GM18526 (cell line): ENCODE data around the gene WWOX.

ENCODE experiments used
- POLR2A ChIP-seq: IDR thresholded peaks from 3 replicates; pipeline ENCODE4 v1.6.1; 2011; ENCODE audit not compliant: insufficient read length; ENCODE audit errors: extremely low read depth

Gene WWOX

GRCh38 chr16:78584213-78584860, 484.9 kb downstream of the WWOX start:
- TF ChIP-seq POLR2A, result no peak

- no peak for TF ChIP-seq POLR2A
These were observed 485.5 kb downstream of the WWOX start for GRCh38 chr16:78584991-78585390.

- no peak for TF ChIP-seq POLR2A
These were observed 489.9 kb downstream of the WWOX start for GRCh38 chr16:78589331-78589730.

DNA sequence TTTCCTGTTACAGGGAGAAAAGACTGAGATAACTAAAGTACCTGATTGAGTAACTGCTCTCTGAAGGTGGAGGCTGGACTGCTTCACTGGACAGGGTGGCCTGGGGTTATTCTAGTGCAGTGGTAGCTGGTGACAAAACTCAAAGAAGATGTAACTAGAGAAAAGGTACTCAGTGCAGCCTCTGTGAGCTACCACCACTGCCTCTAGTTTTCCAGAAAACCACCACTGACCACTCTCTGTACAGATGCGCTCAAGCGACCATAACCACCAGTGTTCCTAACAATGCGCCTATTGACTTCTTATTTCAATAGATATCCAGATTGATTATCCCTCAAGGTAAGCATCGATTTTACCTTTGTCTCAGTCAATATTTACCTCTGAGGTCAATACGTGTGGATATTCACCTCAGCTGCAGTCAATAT, 492.2 kb downstream of the WWOX start:
- TF ChIP-seq POLR2A, result no peak

GRCh38 chr16:78592111-78592510, 492.7 kb downstream of the WWOX start:
- no peak for TF ChIP-seq POLR2A

DNA sequence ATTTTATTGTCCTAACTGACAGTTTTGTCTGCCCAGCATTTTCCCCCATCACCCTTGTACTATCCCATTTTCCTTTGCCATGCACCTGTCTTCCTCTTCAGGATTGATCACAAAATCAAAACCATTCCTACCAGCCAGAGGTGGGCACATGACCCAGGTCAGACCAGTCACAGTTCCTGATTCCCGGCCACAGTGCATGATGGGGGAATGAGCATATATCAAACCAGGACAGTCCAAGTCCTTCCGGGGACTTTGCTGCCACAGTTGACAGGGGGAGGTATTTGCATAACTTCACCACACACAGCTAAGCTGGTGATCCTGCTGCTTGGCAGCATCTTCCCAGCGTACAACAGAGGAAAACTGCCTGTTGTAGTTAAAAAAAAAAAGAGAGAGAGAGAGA, 493.9 kb downstream of the WWOX start:
- TF ChIP-seq POLR2A, result no peak

GRCh38 chr16:78594191-78594590, 494.7 kb downstream of the WWOX start:
- TF ChIP-seq POLR2A, result no peak

DNA sequence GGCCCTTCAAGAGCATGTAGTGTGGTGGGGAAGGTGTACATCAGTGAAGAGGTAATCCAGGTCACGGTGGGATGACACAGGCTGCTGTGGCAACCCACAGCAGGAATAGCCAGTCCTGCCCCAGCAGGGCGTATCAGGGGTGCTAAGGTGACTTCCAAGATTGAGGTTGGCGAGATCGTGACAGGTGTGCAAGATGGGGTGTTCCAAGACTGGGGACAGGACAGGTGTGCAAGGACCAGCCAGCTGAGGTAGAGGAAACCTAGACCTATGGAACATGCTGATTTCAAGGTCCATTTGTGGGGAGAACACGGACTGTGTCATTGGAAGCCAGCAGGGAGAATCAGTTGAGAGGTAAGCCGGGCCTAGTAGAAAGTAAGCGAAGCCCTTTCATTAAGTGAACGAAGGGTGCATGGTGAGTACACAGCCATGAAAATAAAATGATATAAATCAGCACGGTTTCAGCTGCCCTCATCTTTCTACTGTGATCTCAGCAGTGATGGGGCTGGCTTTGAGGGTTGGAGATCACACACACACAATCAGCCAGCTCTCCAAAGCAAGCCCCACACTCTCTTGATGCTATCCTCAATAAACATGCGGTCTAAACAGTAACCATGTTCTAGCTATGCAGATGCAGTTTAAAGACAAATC, 497.0 kb downstream of the WWOX start:
- no peak for TF ChIP-seq POLR2A

- TF ChIP-seq POLR2A, result no peak
These were observed 497.6 kb downstream of the WWOX start for GRCh38 chr16:78596996-78597422.

- TF ChIP-seq POLR2A, result no peak
These were observed 498.5 kb downstream of the WWOX start for GRCh38 chr16:78597809-78598570.

DNA sequence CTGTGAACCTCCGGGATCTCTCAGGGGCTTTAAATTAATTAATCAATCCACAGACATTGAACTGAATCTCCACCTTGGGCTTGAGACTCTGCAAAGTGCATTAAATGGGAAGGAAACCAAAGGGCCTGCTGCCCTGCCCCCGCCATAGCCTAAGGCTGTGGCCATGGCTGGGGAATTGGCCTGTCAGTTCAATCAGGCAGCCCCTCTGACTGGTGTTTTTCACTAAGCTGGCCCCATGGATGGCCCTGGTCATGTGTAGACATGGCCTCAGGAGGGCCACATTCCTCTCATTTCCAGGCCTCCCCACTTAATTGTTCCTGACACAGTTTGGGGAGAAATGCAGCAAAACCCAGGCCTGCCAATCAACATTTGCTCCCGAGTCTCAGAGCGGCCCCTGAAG, 499.8 kb downstream of the WWOX start:
- no peak for TF ChIP-seq POLR2A

- TF ChIP-seq POLR2A, result no peak
These were observed 506.2 kb downstream of the WWOX start for GRCh38 chr16:78605548-78606101.

DNA sequence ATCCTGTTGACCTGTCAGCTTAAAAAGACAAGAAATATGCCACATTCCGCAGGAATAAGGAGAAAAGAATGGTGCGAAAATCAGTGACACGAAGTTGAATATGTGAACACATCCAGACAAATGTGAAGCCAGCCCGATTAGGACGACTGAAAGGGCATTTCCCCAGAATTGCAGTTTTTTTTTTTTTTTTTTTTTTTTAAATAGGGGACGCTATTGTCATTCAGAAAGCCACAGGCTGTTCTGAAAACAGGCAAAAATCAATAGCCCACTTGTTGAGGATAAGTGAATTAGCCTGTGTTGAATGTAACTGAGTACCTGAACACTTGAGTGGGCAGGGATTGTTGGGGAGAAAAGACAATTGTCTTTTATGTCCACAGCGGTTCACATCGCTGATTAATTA, 507.1 kb downstream of the WWOX start:
- TF ChIP-seq POLR2A, result no peak

DNA sequence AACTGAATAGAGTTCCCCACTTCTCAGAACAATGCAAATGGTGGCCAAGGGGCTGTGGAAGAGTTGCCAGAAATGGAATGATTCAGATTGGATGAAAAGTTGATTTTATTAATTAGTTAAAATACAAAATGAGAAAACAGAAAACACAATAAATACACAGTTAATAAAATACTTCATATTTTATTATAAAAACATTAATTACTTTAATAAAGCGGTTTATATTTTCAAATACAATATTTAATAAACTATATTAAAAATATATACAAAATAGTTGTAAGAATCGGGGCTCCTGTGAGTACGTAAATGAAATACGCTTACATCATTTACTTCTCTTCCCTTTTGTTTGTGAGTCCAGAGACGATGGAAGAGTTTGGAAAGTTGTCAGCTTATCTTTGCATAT, 507.6 kb downstream of the WWOX start:
- no peak for TF ChIP-seq POLR2A

DNA sequence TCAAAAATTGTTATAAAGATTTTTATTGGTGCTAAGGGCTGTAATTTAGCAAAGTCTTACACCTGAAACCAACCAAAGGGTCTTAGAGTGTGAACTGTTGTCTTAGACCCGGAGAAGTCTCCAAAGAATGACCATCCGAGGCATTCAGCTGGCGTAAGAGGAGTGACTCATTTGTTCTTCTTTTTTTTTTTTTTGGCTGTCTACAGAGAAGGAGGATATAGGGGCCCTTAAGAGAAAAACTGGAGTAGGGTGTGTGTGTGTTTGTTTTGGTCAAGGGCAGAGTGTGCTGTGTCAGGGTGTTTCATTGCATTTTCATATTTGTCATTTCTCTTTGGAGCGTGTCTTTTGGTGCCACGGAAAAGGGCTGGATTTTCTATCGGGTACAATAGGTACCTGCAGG, 508.0 kb downstream of the WWOX start:
- TF ChIP-seq POLR2A, result no peak

- TF ChIP-seq POLR2A, result no peak
These were observed 508.9 kb downstream of the WWOX start for GRCh38 chr16:78608305-78608776.
